ENCODE data around the gene CACNG5.

Gene CACNG5

DNA sequence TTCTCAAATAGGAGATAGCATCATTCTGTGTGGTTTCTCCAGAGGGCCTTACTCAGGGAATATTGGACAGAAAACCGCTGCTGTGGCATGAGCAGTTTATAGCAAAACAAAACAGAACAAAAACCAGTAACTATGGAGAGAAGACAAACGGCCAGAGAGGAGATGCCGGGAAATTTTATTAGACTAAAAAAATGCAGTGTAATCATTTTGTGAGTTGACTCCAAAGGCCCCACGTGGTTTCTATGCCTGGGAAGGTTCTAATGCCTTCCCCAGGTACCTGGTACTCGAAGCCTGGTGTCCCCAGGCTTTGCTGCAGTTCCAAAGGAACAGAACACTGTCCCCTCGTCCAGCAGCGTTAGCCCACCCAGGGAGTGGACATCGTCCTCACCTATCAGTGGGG, 12.9 kb upstream of the CACNG5 start:
- DNase-seq (ENCODE audit: low spot score): no peak

DNA sequence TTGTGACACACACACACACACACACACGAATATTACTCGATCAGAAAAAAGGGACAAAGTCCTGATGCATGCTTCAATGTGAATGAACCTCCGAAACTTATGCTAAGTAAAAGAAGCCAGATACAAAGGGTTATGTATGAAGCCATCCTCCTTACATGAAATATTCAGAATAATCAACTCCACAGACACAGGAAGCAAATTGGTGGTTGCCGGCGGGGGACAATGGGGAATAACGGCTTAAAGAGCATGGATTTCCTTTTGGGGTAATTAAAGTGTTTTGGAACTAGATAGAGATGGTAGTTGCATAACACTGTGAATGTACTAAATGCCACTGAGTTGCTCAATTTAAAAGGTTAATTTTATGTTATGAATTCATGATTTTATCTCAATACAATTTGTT, 8.1 kb upstream of the CACNG5 start:
- DNase-seq (ENCODE audit: low spot score): no peak

DNA sequence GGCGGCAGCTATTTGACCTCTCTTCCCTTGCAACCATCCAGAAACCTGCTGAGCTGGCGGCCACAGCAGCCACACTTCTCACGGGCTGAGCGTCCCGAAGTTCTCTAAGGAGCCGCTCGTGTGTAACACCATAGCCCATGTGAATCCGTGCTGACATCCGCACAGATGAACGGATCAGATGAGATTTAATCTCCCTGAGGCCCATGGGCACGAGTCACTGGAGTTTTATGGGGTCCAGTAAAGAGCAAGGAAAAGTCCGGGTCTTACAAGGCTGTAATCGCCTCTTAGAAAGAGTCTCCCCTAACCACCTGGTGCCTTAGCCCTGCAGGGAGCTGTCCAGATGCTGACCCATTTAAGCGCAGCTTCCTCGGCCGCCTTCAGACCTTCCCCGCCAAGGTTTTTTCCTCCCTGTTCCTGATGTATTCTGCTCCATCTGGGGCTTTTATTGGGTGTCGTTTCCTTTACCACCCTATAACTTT, 5.5 kb upstream of the CACNG5 start:
- peak; percentile 54 for DNase-seq (ENCODE audit: low spot score)

- no peak for DNase-seq (ENCODE audit: low spot score)
Measured at GRCh38 chr17:66829883-66830282, 5.0 kb upstream of the CACNG5 start.

GRCh38 chr17:66830451-66830850, 4.5 kb upstream of the CACNG5 start:
- DNase-seq (ENCODE audit: low spot score): no peak

DNA sequence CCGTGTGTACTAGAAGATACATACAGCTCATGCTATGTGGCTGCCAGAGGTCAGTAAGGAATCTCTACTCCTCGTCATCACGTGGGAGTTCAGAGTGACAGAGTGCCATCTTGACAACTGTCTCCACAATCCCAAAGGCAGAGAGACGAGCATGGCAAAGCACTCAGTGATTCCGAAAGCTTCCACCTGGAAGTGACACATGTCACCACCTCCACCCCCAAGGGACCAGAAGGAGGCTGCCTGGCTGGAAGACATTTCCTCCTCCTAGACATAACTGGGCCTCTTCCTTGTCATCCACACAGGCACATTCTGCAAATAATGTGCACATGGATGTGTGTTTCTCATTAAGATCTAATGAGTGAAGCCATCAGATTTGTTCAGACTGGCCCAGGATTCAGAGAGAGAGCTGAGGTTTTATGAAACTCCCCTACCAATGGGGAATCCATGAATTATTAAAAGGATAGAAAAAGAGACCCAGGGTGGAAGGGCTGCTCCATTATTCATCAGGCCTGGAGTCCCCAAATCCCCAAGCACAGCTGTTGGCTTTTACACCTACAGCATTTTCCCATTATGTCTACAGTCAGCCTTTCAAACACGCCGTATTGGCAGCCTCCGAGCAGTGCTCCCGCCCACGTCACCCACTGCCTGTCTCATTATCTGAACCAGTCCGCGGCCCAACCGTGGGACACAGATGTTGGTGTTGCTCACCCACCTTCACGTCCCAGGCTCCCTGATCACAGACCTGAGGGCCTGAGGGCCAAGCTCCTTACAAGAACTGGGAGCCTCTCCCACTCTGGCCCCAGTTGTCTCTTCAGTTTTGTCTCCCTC, 3.3 kb upstream of the CACNG5 start:
- DNase-seq (ENCODE audit: low spot score): no peak

DNA sequence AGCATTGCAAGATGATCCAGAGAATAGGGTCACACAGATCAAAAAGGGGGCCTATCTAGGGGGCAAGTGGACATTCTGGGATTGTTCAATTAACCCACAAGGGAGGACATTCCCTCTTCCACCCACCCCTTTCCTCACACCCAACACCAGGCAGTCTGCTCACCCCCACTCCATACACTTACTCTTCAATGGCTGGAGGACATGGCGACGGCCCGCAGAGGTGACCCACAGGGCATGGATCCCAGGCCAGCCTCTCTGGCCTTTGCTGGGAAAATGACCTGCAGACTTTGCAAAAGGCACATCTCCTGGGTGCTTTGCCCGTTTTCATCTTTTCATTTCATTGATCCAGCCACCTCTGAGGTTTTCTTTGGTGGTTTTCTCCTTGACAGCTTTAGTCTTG, 1.7 kb upstream of the CACNG5 start:
- DNase-seq (ENCODE audit: low spot score): no peak

DNA sequence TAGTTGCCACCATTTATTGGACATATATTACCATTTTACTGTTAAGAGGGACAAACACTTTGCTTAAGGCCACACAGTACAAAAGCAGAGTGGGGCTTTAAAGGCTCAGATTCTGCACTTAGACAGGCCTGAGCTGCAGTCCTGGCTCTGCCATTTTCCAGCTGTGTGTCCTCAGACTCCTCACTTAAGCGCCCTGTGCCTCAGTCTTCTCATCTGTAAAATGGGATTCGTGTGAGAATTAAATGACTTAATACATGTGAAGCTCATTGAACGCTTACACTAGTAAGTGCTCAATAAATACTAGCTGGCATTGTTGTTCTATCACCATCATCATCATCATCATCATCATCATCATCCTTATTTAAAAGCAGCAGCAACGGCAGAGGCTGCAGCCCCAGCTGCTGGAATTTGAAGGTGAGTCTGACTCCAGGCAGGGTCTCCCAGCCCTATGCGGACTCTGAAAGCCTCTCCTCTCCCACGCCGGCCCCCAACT, 445 bp upstream of the CACNG5 start:
- no peak for DNase-seq (ENCODE audit: low spot score)

- no peak for DNase-seq (ENCODE audit: low spot score)
Measured at GRCh38 chr17:66835476-66835875, 559 bp downstream of the CACNG5 start.

DNA sequence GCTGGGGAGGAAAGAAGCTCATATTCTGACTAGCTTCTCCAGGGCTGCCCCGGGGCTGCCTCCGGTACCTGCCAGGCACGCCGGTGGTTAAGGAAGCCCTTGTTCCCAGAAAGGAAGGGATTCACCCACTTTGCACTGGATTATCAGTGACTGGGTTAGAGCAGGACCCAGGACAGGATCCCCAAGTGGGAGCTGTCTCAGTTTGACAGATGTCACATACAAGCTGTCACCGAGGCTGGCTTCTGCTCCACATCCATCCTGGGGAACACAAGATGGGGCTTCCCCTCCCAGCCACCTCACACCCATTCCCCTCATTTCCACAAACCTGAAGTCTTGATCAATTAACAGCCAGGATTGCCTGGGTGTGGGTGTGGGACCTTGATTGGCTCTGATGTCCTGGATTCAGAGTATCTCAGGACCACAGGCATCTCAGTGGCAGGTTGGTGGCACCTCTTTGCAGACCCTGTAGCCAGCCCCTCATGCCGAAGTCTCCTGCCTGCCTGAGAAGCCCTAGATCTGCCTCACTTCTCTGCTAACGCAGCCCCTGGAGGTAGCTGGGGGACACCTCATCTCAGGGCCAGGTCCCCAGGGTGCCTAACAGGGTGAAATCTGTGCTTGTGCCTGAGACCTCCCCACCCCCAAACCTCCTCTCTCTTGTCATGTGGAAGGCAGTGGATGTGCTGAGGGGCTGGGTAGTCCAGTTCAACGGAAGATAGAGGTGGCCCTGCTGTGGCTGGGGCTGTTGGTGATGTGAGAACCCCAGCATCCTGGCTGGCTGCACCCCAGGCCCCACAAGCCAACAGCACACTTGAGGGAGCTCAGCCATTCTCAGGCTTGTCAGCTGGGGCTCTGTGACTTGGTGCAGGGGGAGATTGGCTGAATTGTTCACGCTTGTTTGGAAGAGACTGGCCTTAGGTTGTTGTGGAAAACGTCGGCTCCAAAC, 1.4 kb downstream of the CACNG5 start:
- DNase-seq (ENCODE audit: low spot score): no peak

DNA sequence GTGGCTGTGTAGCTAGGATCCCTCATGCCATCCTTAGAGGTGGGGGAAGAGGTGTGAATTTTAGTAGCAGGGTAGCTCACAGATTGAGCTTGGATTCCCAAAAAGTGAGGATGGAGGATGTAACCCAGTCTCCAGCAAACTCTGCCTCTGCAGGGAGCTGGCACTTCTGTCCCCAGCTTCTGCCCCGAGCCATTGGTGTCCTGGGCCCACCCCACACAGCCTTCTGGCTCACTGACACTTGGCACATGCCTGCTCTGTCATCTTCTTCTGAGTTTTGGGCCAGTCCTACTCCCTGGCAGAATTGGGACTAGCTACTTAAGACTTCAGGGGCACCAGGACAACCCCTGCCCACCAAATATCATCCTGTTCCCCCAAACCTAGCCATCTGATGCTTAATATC, 2.3 kb downstream of the CACNG5 start:
- DNase-seq (ENCODE audit: low spot score): no peak

DNA sequence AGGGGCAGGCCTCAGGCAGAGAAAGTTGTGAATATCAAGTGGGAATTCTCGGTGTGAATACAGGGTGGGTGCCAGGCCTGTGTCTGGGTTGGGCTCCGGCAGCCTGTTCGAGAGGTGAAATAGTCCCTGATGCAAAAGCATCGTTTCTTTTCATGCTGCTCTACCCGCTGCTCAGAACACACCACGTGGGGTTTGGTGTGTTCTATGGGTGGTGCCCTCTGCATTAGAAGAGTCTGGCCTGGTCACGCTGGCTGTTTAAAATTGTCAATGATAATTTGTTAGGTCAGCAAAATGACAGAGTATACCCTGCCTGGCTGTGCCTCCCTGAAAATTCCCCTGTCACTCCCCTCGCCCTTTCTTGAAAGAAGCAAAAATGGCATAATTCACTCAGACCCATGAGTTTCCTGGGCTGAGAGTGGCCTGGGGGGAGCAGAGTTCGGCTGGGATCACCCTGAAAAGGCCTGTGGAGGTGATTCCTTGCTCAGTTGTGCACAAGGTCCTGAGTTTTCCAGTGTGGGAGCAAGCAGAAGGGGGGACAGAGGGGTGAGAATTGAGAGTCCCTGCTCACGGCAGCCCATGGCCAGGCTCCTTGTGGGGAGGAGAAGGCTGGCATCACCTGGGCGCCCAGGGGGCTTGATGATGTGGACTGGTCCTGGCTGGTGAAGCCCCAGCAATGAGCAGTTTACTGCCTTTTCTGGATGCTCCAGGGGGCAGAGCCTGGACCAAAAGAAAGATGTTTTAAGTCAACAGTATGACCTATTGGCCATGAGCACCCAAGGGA, 3.2 kb downstream of the CACNG5 start:
- no peak for DNase-seq (ENCODE audit: low spot score)

- no peak for DNase-seq (ENCODE audit: low spot score)
Measured at GRCh38 chr17:66839616-66840015, 4.7 kb downstream of the CACNG5 start.

GRCh38 chr17:66840061-66840460, 5.1 kb downstream of the CACNG5 start:
- no peak for DNase-seq (ENCODE audit: low spot score)

GRCh38 chr17:66841328-66841727, 6.4 kb downstream of the CACNG5 start:
- DNase-seq (ENCODE audit: low spot score): no peak

GRCh38 chr17:66841744-66842143, 6.8 kb downstream of the CACNG5 start:
- no peak for DNase-seq (ENCODE audit: low spot score)

- no peak for DNase-seq (ENCODE audit: low spot score)
Measured at GRCh38 chr17:66842505-66842904, 7.6 kb downstream of the CACNG5 start.

DNA sequence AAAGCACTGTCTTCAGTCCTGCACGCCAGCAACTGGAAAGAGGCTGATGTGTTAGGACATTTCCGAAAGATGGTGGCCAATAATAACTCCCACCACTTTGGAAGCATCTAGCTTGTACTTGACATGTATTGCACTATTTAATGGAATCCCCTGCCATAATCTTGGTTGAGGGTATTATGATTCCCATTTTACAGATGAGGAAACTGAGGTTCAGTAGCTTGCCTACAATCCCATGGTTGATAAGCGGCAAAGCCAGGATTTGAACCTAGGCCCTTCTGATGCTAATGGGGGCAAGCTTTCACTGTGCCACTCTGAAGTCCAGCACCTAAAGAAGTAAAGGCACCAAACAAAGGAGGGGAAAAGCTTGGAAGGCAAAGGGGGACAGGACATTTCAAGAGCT, 8.0 kb downstream of the CACNG5 start:
- DNase-seq (ENCODE audit: low spot score): no peak

DNA sequence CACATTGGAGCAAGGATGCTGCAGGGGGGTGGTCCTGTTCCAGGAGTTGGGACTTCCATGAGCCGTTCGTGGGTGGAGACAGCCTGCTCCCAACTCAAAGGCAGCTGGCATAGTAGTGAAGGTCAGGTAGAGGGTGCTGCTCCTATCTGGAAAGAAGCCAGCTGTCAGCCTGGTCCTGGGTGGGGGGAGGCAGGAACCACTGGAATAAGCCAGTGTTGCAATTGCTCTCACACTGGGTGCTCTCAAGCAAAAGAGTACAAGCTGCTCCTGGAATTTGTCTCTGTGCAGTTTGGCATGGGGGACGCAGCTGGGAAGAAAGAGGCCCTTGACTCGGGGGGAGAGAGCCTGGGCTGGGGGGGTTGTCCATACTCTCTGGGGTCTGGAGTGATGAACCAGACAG, 8.7 kb downstream of the CACNG5 start:
- no peak for DNase-seq (ENCODE audit: low spot score)

DNA sequence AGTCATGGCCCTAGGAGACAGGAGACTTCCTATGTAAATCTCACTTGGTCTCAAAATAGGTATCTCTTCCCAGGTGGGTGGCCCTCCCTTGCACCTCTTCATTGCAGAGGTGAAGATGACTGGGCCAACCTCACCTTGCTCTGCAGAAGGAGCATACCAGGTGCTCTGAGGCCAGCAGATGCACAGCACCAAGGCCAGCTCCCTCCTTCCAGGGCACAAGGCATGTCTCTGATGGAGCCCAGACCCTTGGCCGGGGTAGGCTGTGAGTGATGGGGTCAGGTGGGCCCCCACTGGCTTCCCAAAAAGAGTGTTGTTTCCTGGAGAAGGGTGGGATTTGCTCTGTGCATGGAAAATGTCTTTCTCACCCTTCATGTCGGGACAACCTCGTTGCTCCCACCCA, 12.8 kb downstream of the CACNG5 start:
- no peak for DNase-seq (ENCODE audit: low spot score)

- DNase-seq (ENCODE audit: low spot score): no peak
Measured at GRCh38 chr17:66848496-66848895, 13.6 kb downstream of the CACNG5 start.

GRCh38 chr17:66849032-66849655, 14.2 kb downstream of the CACNG5 start:
- DNase-seq (ENCODE audit: low spot score): no peak
